Spleen (tissue), 7 donors: Measurements from ENCODE around the gene MYH10.

ENCODE experiments used
- CTCF ChIP-seq, 11 experiments: fragments of 200-600 bp in 7 of 11; fragments of 450-650 bp in 4 of 11; sonication (generic) in 4 of 11; IDR thresholded peaks in 8 of 11; conservative IDR thresholded peaks in 3 of 11; 1 replicate in 7 of 11; 2 replicates in 4 of 11; pipeline versions ENCODE4 v1.4.0 to v1.8.0; 2016 to 2021; ENCODE audit warnings: antibody characterized with exemption in 11 of 11, inconsistent platforms in 4 of 11, mild to moderate bottlenecking in 1 of 11
- POLR2A ChIP-seq, 3 donors: fragments of 450-650 bp; IDR thresholded peaks; one replicate each; pipeline ENCODE4 v1.5.1; 2017; ENCODE audit warnings: antibody characterized with exemption in 3 of 3, mild to moderate bottlenecking in 1 of 3
- POLR2AphosphoS5 ChIP-seq, 3 donors: sonication (generic); formaldehyde crosslinking; IDR thresholded peaks; one replicate each; pipeline ENCODE4 v1.5.1; 2017; ENCODE audit warnings: antibody characterized with exemption in 3 of 3
- donor health status: DM: no; HTN: no; CAD: no; lungs with moderate emphysema.
- donor health status: DM: no; HTN: no; CAD: no.
- donor health status: DM: no; HTN: no; CAD: no.

GRCh38 chr17:8665684-8666083 lies 35.2 kb upstream of the MYH10 start:
- TF ChIP-seq CTCF (IDR thresholded peaks at IDR 0.05 in 8 of 11, conservative IDR thresholded peaks at IDR 0.05 in 3 of 11) = no peak
- no peak for TF ChIP-seq POLR2A (IDR thresholded peaks at IDR 0.05)
- no peak for TF ChIP-seq POLR2AphosphoS5 (IDR thresholded peaks at IDR 0.05)
